Hepatocyte (in vitro differentiated cells): ENCODE measurements around the gene HPCAL1. TPM values are rescaled to one million over a fixed set of nuclear protein-coding genes. Genes with fewer than 3 reads are reported as not detected.

Source experiments
- DNase-seq: peaks from one replicate; pipeline ENCODE4 v3.0.0-alpha.2; 2016; ENCODE audit warnings: low spot score
- H2AFZ ChIP-seq: fragments of 200-600 bp; sonication (generic); 2 replicates; pipeline ENCODE4 v1.6.0; 2016; ENCODE audit warnings: antibody characterized with exemption, mild to moderate bottlenecking
- H3K27ac ChIP-seq: fragments of 200-600 bp; sonication (generic); 2 replicates; pipeline ENCODE4 v1.5.1; 2016; ENCODE audit warnings: mild to moderate bottlenecking
- H3K27me3 ChIP-seq: fragments of 200-600 bp; sonication (generic); 2 replicates; pipeline ENCODE4 v1.6.1; 2016
- H3K36me3 ChIP-seq: fragments of 200-600 bp; sonication (generic); replicated peaks from 2 replicates; pipeline ENCODE4 v1.5.1; 2016; ENCODE audit warnings: low read depth; ENCODE audit not compliant: insufficient read depth
- H3K4me1 ChIP-seq: fragments of 200-600 bp; sonication (generic); 2 replicates; pipeline ENCODE4 v1.5.1; 2016; ENCODE audit warnings: mild to moderate bottlenecking, moderate library complexity; ENCODE audit not compliant: insufficient read depth
- H3K4me2 ChIP-seq: fragments of 200-600 bp; sonication (generic); 2 replicates; pipeline ENCODE4 v1.6.0; 2016
- H3K4me3 ChIP-seq: fragments of 200-600 bp; sonication (generic); 2 replicates; pipeline ENCODE4 v1.5.1; 2016; ENCODE audit warnings: mild to moderate bottlenecking
- H3K79me2 ChIP-seq: fragments of 200-600 bp; sonication (generic); 2 replicates; pipeline ENCODE4 v1.6.0; 2017; ENCODE audit warnings: mild to moderate bottlenecking
- H3K9me2 ChIP-seq: fragments of 200-600 bp; sonication (generic); replicated peaks from 2 replicates; pipeline ENCODE4 v1.6.0; 2017; ENCODE audit warnings: mild to moderate bottlenecking; ENCODE audit not compliant: insufficient read depth
- H3K9me3 ChIP-seq: fragments of 200-600 bp; sonication (generic); 2 replicates; pipeline ENCODE4 v1.5.1; 2016; ENCODE audit warnings: low read depth, mild to moderate bottlenecking
- H4K20me1 ChIP-seq: fragments of 200-600 bp; sonication (generic); 2 replicates; pipeline ENCODE4 v1.6.0; 2016; ENCODE audit warnings: mild to moderate bottlenecking; ENCODE audit not compliant: insufficient read depth, poor library complexity, severe bottlenecking
- EZH2 ChIP-seq: fragments of 200-600 bp; sonication (generic); IDR thresholded peaks from 2 replicates; pipeline ENCODE4 v1.6.1; 2016; ENCODE audit warnings: antibody characterized with exemption, mild to moderate bottlenecking, borderline replicate concordance
- EZH2phosphoT487 ChIP-seq: fragments of 200-600 bp; sonication (generic); IDR thresholded peaks from one replicate; pipeline ENCODE4 v1.6.1; 2018; ENCODE audit warnings: antibody characterized with exemption, mild to moderate bottlenecking, low read depth, moderate library complexity; ENCODE audit not compliant: unreplicated experiment, severe bottlenecking
- WGBS: methylation state at CpG from one replicate; pipeline ENCODE4 v1.1.6; 2016; ENCODE audit warnings: low lambda C conversion rate; ENCODE audit errors: missing lambda C conversion rate; 5-methylcytosine and 5-hydroxymethylcytosine counted together
- polyA plus RNA-seq: library from polyadenylated mRNA; unstranded; fragments of >200 nt; fragmentation: Nextera tagmentation; extraction: Ambion mirVana; gene quantifications from 2 replicates; pipeline ENCODE4 v1.2.1, GENCODE V29; 2016
- total RNA-seq: library from RNA; depleted of rRNA; stranded (reverse); fragments of >200 nt; gene quantifications from 2 replicates; pipeline ENCODE4 v1.2.3, GENCODE V29; 2014
- TF ChIP-seq, protein P1 (sequence below): fragments of 200-600 bp; sonication (generic); IDR thresholded peaks from 2 replicates; pipeline ENCODE4 v1.5.1; 2016; ENCODE audit warnings: antibody characterized with exemption, mild to moderate bottlenecking; ENCODE audit not compliant: poor library complexity

Gene HPCAL1
- total and polyA plus RNA-seq, 2 experiments from 2014 or later, result 22.5 to 39.1 TPM

GRCh38 chr2:10435820-10436204 is 133.1 kb downstream of the HPCAL1 start:
- no peak for DNase-seq
- Histone ChIP-seq H2AFZ (no peak overlapping the region), H3K9me2 (no peaks in the 10 kb centered on the region), H3K36me3 (no peaks in the 10 kb centered on the region), H3K4me2 (no peak overlapping the region), H4K20me1 (no peaks in the 10 kb centered on the region), H3K27me3 (no peaks in the 10 kb centered on the region), H3K27ac (no peak overlapping the region), H3K4me3 (no peak overlapping the region), H3K79me2 (no peaks in the 10 kb centered on the region), H3K4me1 (peaks cover 4% of the 10 kb centered on the region), H3K9me3 (no peaks in the 10 kb centered on the region)
- WGBS, result 93% methylated on average over 14 of the region's 14 CpGs
- TF ChIP-seq EZH2 (no peak), EZH2phosphoT487 (no peak)
- TF ChIP-seq, protein P1, sequence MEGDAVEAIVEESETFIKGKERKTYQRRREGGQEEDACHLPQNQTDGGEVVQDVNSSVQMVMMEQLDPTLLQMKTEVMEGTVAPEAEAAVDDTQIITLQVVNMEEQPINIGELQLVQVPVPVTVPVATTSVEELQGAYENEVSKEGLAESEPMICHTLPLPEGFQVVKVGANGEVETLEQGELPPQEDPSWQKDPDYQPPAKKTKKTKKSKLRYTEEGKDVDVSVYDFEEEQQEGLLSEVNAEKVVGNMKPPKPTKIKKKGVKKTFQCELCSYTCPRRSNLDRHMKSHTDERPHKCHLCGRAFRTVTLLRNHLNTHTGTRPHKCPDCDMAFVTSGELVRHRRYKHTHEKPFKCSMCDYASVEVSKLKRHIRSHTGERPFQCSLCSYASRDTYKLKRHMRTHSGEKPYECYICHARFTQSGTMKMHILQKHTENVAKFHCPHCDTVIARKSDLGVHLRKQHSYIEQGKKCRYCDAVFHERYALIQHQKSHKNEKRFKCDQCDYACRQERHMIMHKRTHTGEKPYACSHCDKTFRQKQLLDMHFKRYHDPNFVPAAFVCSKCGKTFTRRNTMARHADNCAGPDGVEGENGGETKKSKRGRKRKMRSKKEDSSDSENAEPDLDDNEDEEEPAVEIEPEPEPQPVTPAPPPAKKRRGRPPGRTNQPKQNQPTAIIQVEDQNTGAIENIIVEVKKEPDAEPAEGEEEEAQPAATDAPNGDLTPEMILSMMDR, result no peak

DNA sequence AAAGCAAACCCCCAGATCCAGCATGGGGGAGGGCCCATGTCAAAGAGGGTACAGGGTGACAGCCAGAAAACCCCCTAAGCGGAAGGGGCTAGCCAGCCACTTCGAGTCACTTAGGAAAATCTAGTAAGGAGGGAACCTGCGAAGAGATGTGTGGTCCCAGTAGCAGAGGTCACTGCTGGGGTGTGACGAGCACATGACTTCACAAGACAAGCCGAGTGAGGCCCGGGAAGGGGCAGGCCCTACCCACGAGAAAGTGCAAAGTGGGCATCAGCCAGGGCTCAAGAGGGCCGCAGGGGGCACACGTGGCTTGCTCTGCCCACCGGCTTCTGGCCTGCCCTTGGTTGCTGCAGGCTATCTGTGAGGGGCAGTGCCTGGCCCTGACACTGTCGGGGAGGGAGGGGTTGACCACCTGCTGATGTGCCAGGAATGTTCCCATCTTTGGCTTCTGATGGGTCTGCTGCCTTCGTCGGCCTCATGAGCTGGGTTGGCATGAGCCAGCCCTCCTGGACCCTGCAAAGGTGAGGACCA is 133.9 kb downstream of the HPCAL1 start:
- Histone ChIP-seq H3K36me3 (no peaks in the 10 kb centered on the region), H3K9me3 (no peaks in the 10 kb centered on the region), H3K4me3 (no peak overlapping the region), H3K27me3 (no peaks in the 10 kb centered on the region), H3K4me2 (no peak overlapping the region), H3K4me1 (peaks cover 4% of the 10 kb centered on the region), H4K20me1 (no peaks in the 10 kb centered on the region), H3K79me2 (no peaks in the 10 kb centered on the region), H3K27ac (no peak overlapping the region), H2AFZ (no peak overlapping the region), H3K9me2 (no peaks in the 10 kb centered on the region)
- no peak for DNase-seq
- WGBS, result 87% methylated on average over 13 of the region's 13 CpGs
- TF ChIP-seq EZH2 (no peak), EZH2phosphoT487 (no peak)
- TF ChIP-seq, protein P1, result no peak

DNA sequence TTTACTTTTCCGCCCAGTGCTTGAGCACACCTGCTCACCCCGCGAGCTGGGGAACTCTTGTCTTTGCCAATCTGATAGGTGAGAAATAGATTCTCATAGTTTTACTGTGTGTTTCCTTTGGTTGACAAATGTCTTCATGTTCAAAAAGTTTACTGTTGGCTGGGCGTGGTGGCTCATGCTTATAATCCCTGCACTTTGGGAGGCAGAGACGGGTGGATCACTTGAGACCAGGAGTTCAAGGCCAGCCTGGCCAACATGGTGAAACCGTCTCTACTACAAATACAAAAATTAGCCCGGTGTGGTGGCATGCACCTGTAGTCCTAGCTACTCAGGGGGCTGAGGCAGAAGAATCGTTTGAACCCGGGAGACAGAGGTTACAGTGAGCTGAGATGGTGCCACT is 135.1 kb downstream of the HPCAL1 start:
- no peaks in the 10 kb centered on the region for H3K27me3 ChIP-seq
- no peak overlapping the region for H3K27ac ChIP-seq
- H3K79me2 ChIP-seq, result no peaks in the 10 kb centered on the region
- H3K9me2 ChIP-seq, result no peaks in the 10 kb centered on the region
- WGBS, result 84% methylated on average over 9 of the region's 9 CpGs
- peaks cover 4% of the 10 kb centered on the region for H3K4me1 ChIP-seq
- no peak overlapping the region for H3K4me2 ChIP-seq
- H3K9me3 ChIP-seq, result no peaks in the 10 kb centered on the region
- no peaks in the 10 kb centered on the region for H4K20me1 ChIP-seq
- TF ChIP-seq, protein P1, result no peak
- no peak for TF ChIP-seq EZH2phosphoT487
- TF ChIP-seq EZH2, result no peak
- H3K4me3 ChIP-seq, result no peak overlapping the region
- H3K36me3 ChIP-seq, result peaks cover 2% of the 10 kb centered on the region
- DNase-seq, result no peak
- H2AFZ ChIP-seq, result no peak overlapping the region

GRCh38 chr2:10438688-10439087 is 136.0 kb downstream of the HPCAL1 start:
- Histone ChIP-seq H4K20me1 (no peaks in the 10 kb centered on the region), H3K4me2 (no peak overlapping the region), H3K9me2 (no peaks in the 10 kb centered on the region), H3K79me2 (no peaks in the 10 kb centered on the region), H3K4me1 (peaks cover 4% of the 10 kb centered on the region), H2AFZ (no peak overlapping the region), H3K9me3 (no peaks in the 10 kb centered on the region), H3K4me3 (no peak overlapping the region), H3K27me3 (no peaks in the 10 kb centered on the region), H3K36me3 (peaks cover 2% of the 10 kb centered on the region), H3K27ac (no peak overlapping the region)
- WGBS, result 93% methylated on average over 14 of the region's 14 CpGs
- DNase-seq, result no peak
- no peak for TF ChIP-seq EZH2phosphoT487
- TF ChIP-seq, protein P1, result no peak
- TF ChIP-seq EZH2, result no peak
